ENCODE data around the gene IL23R.

IL23R gene

DNA sequence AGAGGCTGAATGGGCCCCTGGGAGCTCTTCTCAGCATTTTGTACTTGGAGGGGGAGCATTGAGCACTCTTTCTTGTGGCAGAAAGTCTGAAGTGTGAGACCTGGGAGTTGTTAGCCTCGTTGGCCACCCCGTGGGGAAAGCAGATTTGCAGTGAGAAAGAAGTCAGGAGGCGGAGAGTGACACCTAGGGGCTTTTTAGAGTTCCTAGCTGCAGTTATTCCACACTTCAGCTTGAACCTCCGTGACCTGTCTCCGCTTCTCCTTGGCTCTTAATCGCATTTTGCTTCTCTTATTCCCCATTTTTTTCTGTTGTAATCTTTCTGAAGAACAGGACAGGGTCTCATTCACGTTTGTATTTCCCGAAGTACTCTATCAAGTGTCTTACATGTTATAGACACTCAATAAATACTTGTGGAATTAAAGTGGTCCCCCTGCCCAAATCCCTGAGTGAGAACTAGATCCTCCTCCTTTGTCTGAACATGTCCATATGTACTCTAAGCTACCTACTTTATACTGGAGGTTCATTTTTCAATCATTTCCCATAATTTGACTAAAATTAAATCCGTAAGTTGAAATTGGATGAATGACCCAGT is 17.0 kb upstream of the IL23R start:
- DNase-seq = peak; percentile 77

DNA sequence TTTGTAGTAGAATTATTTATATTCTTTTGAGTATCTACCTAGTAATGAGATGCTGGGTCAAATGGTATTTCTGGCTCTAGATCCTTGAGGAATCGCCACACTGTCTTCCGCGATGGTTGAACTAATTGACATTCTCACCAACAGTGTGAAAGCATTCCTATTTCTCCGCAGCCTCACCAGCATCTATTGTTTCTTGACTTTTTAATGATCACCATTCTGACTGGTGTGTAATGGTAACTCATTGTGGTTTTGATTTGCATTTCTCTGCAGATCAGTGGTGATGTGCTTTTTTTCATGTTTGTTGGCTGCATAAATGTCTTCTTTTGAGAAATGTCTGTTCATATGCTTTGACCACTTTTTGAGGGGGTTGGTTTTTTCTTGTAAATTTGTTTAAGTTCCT is 15.3 kb upstream of the IL23R start:
- no peak for DNase-seq

DNA sequence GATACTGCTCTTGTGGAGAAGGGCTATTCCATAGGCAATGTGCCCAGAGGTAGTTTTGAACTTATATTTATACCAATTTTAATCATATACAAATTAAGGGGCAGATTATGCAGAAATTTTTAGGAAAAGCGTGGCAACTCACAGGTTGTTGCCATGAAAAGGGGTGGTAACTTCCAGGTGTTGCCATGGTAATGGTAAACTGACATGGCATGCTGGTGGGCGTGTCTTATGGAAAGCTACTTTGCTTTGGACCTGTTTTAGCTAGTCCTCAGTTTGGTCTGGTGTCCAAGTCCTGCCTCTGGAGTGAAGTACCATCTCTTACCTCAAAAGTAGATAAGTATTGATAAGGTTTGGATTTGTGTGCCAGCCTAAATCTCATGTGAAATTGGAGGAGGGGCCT is 7.9 kb upstream of the IL23R start:
- no peak for DNase-seq

DNA sequence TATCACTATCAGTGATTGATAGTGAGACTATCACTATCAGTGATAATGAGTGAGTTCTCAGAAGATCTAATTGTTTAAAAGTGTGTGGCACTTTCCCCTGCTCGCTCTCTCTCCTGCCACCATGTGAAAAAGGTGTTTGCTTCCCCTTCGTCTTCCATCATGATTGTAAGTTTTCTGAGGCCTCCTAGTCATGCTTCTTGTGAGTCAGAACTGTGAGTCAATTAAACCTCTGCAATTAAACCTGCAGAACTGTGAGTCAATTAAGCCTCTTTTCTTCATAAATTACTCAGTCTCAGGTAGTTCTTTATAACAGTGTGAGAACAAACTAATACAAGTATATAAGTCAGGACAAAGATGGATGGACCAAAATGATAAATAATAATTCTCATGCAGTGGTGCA is 7.0 kb upstream of the IL23R start:
- DNase-seq = no peak

DNA sequence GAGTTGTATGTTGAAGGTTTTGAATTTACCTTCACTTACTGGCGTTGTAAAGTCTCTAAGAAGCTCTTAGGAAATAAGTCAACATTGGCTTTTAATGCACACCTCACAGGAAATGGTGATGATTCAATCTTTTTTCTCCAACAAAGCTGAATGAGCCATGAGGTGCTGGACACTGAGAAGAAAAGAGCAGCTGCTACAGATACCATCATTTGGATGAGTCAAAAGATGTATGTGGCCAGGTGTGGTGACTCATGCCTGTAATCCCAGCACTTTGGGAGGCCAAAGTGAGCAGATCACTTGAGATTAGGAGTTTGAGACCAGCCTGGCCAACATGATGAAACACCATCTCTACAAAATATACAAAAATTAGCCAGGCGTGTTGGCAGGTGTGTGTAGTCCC is 3.3 kb upstream of the IL23R start:
- no peak for DNase-seq

DNA sequence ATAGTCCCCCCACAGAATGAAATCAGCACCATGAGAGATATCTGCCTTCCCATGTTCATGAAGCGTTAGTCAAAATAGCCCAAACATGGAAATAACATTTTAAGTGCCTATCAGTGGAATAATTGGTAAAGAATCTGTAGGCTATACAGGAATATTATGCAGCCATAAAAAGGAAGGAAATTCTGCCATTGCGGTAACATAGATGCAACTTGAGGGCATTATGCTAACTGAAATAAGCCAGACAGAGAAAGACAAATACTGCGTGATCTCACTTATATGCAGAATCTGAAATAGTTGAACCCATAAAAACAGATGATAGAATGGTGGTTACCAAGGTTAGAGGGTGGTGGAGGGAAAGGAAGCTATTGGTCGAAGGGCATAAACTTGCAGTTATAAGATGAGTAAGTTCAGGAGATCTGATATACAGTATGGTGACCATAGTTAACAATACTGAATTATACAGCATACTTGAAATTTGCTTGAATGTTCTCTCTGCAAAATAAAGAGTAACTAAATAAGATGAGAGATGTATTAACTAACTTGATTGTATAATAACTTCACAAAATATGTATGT is 699 bp upstream of the IL23R start:
- DNase-seq = no peak

DNA sequence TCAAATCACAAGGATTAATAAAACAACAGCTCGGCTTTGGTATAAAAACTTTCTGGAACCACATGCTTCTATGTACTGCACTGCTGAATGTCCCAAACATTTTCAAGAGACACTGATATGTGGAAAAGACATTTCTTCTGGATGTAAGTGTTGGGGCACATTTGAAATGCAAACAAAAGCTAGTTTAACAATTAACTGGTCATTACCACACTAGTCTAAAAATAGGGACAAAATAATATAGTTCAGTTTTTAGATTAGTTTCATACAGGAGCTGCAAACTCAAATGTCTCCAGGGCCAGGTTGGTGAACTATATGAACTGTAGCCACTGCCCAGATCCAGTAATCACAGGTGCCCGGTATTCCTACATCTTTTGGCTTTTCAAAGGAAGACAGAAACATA is 3.2 kb downstream of the IL23R start:
- no peak for DNase-seq

DNA sequence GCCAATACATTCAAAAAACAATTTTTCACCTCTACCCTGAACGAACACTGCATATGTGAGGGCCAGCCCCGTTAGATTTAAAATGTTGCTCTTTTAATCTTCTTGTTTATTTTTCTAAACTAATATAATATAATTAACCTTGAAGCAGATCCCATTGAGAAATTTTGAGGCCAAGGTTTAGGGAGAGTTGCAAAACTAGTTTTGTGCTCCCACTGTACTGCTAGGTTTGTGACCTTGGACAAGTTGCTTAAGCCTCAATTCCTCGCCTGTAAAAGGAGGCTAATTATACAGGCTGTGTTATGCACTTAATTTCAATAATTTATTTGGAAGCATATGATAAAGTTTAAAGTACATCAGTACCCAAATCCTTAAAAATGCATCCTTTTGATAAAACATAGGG is 3.7 kb downstream of the IL23R start:
- no peak for DNase-seq

DNA sequence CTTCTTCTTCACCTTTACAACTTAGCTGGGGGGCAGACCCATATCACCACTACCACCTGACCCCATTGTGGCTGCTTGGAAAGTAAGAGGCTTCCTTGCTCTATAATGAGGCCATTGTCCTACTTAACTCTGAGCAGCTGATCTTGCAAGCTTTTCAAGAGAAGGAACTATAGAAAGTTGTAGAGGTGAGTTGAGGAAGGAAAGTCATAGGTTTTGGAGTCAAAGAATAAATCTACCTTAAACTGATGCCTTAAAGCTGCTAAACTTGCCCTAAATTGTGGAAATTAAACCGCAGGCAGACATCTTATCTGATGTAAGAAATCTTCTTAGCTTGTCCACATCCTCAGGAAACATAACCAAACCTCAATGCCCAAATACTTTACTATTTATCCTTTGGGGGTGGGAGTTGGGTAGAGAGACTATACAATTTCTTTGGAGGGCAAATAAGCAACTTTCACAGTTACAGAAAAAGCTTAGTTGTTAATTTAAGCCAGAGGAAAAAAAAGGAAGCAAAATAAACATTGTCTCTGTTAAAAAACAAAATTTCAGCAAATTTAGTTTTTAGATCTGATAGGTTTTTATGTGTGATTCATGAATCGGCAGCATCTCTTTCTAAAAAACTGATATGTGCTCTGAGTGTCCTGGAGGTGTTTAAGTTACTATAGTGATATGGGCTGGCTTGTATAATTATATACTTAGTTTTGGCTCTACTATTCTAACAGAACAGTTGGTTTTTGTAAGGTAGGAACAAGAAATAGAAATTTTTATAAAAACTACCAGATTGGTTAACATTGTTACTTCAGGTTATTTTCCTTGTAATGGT is 4.7 kb downstream of the IL23R start:
- DNase-seq = no peak

DNA sequence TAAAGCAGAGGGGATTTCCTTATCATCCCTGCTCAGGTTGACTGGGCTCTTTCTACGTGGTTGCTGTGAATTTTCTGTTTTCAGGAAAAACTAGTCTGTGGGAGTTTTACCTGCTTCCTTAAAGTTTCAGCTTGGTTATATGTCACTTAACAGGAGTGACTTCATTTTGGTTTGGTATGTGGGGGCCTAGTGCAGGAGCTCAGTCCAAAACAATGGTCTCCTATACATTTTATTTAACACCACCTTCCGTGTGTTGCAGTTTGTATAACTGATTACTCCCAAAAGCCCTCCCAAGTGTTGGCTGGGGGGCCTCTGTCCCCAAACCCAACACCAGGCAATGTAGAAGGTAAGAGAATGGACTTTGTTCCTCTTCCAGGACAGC is 5.3 kb downstream of the IL23R start:
- DNase-seq = no peak

DNA sequence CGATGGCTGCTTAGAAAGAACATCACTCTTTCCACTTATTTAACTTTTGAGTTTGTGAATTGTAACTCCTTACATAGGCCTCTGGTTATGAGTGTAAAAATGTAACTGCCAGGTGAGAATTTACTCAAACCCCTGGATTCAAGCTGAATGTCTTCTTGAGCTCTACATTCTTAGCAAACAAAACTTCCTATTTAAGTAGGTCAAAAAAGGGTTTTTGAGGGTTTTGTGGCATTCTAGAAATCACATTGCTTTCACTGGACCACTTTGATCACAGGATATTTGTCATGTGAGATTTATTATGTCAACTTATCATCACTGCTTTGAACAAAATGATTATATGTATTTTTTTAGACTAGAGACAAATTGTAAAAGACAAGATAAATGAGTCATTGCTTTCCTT is 5.7 kb downstream of the IL23R start:
- DNase-seq = no peak

DNA sequence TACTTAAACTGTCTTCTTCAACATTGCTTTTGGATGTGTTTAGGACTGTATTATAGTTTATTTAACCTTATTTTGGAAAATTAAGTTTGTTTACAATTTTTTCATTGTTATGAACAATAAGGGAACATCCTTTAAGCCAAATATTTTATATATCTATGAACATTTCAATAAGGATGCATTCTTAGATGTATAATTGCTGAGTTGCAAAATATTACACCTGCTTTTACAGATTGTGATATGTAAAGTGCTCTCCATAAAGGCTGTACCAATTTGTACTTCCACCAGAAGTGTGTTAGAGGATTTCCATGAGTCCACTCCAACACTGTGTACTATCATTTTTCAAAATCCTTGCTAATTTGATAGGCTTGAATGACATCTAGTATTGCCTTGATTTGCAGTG is 7.7 kb downstream of the IL23R start:
- no peak for DNase-seq

DNA sequence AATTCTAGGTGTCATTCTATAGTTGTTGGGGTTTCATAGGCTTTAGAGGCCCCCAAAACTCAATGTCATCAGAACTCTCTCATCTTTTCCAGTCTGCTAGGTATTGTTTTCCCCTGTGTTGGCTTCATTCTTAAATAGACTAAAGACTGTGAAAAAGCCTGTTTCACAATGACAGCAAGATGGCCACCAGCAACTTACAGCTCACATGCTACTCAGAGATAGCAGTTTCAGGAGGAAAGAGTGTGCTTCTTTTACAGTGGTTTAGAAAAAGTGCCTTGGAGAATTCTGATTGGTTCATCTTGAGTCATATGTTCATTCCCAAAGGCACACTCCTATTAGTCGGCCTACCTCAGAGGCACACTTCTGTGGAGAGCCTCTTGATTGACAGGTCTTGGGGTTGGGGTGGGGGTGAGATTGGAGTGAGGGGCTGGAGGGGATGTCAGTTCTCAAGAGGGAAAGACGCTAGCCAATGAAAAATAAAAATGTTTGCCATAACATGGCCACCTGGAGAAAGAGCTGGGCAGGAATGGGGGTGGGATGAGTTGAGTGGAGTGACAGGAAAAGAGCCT is 8.5 kb downstream of the IL23R start:
- no peak for DNase-seq

DNA sequence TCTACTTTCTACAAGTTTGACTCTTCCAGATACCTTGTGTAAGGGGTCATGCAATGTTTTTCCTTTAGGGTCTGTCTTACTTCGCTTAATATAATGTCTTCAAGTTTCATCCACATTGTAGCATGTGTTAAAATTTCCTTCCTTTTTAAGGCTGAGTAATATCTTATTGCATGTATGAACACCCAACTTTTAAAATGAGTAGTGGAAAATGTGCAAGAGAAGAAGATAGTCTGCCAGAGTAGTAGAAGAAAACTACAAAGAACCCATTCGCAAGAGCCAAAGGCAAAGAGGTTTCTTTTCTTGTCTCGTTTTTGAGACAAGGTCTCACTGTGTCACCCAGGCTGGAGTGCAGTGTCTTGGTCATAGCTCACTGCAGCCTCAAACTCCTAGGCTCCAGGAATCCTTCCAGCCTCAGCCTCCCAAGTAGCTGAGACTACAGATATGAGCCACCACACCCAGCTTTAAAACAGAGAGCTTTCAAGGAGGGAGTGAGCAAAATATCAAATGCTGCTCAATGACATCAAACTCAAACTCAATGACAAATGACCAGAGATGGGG is 9.4 kb downstream of the IL23R start:
- no peak for DNase-seq

DNA sequence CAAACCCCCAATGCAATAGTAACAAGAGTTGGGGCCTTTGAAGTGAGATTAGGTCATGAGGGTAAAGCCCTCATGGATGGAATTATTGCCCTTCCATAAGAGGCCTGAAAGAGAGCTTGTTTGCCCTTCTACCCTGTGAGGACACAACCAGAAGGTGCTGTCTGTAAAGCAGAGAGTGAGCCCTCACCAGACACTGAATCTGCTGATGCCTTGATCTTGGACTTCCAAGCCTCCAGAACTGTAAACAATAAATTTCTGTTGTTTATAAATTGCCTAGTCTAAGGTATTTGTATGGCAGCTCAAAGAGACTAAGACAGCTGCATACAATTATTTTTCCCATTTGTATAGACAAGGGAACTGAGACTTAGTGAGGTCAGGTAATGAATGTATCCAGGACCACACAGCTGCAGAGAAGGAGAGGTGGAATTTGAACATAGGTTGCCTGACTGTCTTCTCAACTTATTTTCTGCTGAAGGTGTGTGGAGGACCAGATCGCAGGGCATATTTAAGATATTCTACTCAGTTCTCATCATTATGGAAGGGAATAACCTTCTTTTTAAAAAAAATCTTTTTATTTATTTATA is 18.7 kb downstream of the IL23R start:
- no peak for DNase-seq

DNA sequence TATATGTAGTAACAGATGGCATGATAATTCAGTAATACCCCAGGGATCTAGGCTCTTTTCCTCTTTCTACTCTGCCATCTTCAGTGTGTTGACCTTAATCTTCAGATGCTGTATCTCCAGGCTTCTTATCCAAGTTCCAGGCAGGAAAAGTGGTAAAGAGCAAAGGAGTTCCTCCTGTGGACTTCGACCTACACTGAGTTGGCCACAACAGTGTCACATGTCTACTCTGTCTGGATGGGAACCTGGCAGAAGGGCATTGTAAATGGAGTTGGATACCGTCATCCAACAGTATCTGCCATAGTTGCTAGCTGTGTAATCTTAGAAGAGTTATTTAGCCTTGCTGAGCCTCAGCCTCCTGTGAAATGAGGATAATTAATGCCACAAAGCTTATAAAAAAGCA is 21.9 kb downstream of the IL23R start:
- DNase-seq = no peak

DNA sequence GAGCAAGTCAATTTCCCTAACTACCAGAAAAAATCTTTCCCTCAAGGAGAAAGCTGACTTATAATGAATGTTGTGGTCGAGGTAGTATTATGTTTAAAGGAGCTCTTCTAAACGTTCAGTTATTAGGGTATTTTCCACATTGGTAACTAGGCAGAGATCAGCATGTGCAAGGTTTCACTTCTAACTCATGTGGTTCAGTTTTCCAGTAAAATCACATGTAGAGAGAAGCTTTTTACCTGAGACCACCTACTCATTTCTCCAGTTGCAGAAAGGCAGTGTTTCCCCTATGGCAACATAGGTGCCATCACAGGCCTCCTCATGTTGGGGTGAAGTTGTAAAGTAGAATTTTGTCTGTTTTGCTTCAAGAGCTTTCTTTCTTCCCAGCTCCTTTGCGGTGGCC is 23.7 kb downstream of the IL23R start:
- DNase-seq = no peak

DNA sequence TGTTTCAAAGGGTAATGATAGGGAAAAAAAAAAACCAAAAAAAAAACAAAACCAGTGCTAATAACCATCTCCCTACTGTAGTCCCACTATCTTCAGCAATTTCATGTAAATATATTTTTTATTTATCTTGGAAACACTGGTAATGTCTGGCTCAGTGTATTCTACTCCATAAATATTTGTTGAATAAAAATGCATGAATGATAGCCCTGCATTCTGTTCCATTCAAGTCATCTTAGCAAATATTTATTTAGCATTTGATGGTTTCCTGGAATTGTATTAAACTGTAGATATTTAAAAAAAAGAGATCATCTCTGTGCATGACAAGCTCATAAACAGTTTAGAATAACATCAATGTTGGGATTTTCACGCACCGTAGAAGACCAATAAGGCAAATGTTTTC is 24.2 kb downstream of the IL23R start:
- DNase-seq = no peak

DNA sequence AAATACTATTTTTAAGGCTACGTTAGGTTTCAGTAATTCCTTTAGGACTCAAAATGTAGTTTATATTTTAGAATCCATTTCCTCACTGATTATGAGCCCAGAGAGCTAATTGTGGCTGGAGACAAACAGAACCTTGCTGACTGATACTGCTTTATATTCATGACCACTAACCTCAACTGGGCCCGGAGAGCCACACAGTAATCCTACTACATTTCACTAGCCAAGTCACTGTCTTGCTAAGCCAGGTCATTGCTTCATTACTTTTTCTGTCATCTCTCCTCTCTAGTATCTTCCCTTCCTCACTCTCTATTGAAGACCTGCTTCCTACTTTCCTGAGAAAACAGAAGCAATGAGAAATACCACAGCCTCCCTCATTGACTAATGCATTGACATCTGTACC is 24.7 kb downstream of the IL23R start:
- DNase-seq = no peak

DNA sequence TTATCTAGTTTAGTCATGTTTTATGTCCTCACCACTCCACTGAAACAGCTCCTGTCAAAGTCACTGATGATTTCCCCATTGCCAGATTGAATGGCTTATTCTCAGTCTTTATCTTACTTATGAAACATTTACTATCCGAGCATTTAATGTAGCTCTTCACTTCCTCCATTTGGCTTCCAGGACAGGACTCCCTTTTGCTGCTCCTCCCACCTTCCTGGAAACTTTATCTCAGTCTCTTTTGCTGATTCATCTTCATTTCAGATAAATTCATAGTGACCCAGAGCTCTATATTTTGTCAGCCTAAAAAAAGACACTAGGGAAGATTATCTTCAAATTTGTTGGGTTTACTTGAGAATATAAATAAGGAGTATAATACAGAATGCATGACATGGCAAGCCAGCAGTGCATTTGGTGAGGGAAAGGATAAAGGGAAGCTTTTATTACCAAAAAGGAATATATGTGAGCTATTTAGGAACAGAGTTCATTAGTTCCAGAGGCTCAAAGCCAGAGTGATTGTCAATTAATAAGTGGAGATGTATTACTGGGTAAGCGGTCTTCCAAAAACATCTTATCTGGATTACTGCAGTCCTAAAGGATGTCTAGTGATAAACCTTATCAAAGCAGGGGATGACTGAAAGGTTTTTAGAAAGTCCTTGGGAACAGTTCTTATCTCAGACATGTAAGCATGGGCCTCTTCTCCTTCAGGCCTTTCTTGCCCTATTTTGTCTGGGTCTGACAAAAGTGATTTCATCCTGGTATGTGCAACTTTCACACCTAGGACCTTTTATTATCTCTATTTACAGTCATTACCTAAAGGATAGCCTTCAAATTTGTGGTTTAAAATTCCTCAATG is 25.6 kb downstream of the IL23R start:
- no peak for DNase-seq

DNA sequence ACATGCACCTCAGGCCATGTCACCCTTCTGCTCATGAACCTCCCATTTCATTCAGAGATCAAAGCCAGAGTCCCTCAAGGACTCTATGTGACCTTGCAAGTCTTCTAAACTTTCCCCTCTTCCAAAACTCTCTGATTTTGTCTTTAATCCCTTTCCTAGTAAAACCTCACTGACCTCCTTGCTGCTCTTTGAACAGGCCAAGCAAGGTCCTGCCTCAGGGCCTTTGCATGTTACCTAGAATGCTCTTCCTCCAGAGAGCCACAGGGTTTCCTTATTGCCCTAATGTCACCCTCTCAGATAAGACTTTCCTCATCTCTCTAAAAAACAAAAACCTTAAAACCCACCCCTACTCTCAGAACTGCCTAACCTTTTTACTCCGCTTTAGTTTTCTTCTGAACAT is 26.6 kb downstream of the IL23R start:
- no peak for DNase-seq

DNA sequence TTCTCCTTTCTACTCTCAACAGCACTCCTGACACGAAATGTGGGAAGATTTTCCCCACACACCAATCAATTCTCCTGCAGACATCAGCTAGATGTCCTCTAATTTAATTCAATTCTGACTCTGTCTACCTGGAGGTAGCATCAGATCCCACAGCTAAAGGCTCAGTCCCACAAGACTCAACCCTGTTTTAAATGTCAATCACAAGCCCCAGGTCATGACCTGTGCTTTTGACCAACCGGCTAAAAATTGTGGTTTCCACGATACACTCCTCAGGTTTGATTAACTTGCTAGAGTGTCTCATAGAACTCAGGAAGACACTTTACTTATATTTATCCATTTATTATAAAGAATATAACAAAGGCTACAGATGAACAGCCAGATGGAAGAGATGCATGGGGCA is 27.4 kb downstream of the IL23R start:
- no peak for DNase-seq

Measured in midbrain (tissue), 1 donor.